Measurements from ENCODE around the gene DRD5.
"Not testable (repeated sequence)": the region's sequence is repeated elsewhere in the genome, so short reads cannot be mapped to it uniquely, and the experiment has no call there.

The DRD5 gene

GRCh38 chr4:9781343-9782135 lies at the start of gene DRD5:
Gene DRD5 (plus strand): TSS chr4:9781634. CDS start chr4:9782030, 396 bp downstream.
- DNase-seq (ENCODE audit: low read depth), result no peak

- DNase-seq (ENCODE audit: low read depth), result not testable (repeated sequence)
These were observed 49.2 kb upstream of the DRD5 start for GRCh38 chr4:9732256-9732655.

DNA sequence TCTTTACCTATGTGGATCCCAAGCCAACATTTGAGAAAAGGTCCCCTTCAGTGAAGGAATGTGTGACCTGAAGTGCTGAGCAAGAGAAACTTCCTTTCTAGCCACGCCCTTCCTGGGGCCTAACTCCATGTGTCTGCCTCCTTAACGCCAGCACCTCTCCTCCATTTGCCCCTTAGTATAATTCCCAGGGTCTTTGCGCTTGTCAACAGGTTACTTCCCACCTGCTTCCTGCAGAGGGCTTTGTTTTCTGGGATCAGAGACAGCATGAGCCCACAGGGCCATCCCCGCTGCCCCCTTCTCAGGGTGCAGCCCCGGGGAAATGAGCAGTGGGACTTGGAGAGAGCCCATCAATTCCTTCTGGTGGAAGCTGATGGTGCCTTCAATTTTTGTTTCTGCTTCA lies 45.9 kb upstream of the DRD5 start:
- no peak for DNase-seq (ENCODE audit: low read depth)

DNA sequence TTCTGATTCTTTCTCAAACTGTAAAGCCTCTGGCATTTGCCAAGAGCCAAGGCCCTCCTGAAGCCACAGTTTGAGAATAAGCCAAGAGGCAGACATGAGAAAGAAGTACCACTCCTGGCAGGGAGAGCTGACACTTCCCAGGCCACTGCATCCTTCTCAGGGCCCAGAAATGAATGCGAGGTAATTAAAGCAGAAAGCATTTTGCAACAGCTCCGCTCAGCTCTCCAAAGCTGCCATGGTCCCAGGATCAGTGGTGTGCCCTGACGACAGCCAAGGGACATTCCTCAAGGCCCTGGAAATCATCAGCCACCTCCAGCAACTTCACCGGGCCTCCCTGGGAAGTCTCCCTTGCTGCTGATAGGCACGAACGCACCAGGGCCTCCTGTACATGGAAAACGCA lies 44.2 kb upstream of the DRD5 start:
- not testable (repeated sequence) for DNase-seq (ENCODE audit: low read depth)

- not testable (repeated sequence) for DNase-seq (ENCODE audit: low read depth)
These were observed 37.6 kb upstream of the DRD5 start for GRCh38 chr4:9743789-9744188.

GRCh38 chr4:9745782-9746181 lies 35.7 kb upstream of the DRD5 start:
- no peak for DNase-seq (ENCODE audit: low read depth)

GRCh38 chr4:9758641-9759317 lies 22.7 kb upstream of the DRD5 start:
- DNase-seq (ENCODE audit: low read depth), result no peak

DNA sequence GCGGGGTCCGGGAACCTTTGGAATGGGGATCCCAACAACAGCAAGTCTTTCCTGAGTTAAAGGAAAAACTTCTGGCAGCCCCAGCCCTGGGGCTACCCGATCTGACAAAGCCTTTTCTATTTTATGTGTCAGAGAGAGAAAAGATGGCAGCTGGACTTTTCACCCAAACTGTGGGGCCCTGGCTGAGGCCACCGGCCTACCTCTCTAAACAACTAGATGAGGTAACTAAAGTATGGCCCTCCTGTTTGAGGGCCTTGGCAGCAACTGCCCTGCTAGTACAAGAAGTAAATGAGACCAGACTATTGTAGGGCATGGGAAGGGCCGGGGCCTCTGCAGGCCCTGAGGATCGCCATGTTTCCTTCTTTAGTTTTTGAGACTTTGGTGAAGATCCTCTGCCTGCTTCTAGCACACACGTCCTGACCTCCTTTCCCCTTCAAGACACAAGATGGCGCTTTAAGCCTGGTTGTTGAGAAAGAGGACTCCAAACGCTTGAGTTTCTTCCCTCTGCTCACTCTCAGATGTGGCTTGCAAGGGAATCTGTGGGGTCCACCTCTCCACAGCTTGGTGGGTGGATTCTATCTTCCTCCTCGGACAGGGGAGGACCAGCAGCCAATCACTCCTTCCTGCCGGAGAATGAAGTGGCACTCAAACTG lies 18.5 kb upstream of the DRD5 start:
- DNase-seq (ENCODE audit: low read depth), result no peak

GRCh38 chr4:9764155-9764696 lies 17.2 kb upstream of the DRD5 start:
- no peak for DNase-seq (ENCODE audit: low read depth)

DNA sequence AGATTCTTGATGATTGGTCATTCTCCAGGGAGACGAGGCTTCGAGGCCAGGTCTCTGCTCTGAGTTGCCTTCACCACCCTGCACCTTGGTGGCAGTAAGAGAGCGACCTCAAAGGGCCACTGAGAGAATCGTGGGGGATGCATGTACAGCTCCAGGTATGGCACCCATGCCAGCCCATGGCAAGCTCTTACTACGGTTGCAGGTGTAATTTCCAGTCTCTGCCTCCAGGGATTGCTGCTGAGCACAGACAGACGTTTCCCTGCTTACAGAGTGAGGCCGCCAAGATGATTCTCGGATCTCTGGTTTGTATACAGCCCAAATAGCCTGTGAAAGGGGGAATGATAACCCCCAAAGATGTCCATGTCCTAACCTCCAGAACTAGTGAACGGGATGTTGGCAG lies 16.3 kb upstream of the DRD5 start:
- no peak for DNase-seq (ENCODE audit: low read depth)

DNA sequence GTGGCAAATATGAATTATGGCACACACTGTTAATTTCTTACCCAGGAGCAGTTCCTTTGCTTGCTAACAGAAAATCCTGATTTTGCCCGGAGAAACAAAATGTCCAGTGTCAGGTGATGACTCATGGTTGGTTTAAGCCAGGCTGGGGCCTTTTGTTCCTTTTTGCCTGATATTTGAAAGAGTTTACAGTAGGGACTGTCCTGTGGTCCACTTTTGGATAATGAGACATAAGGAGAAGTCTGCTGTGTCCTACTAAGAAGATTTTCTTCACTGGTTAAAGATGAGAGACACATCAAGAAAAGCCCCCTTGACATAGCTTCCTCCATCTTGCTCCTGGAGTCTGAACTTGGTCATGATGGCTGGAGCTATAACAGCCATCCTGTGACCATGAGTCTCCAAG lies 12.1 kb upstream of the DRD5 start:
- DNase-seq (ENCODE audit: low read depth), result no peak

DNA sequence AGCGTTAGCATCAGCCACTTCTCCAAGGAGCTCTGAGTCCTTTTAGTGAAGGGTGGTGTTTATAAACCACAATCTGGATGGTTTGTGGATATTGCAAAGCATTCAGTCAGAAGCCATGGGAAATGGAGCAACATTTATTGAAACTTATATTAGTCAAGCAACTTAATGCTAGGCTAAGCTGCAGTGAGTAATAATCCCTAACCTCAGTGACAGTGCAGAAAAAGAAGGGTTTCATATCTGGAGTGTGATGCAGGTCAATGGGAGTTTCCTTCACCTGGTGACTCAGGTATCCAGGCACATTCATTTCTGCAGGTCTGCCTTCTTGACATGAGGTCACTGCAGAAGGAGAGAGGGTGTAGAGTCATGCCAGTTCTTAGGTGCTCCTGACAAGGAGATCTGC lies 10.4 kb upstream of the DRD5 start:
- DNase-seq (ENCODE audit: low read depth), result no peak

DNA sequence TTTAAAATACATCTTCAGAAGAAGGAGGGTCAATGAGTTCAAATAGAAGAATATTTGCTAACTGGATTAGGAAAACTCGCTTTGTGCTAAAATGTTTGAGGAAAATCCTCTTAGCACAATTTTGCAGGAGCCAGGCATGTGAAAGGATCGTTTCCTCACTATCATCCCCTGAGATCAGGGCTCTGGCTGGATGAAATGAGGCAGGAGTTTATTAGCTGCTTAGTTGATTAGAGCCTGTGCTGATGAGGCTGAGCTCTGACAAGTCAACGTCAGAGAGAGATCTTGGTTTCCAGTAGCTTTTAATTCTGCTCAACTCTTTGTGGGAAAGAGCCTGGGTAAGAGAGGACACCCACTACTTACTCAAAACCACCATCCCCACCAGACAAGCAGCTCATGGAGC lies 8.0 kb upstream of the DRD5 start:
- DNase-seq (ENCODE audit: low read depth), result no peak

- DNase-seq (ENCODE audit: low read depth), result no peak
These were observed 652 bp downstream of the DRD5 start for GRCh38 chr4:9782136-9782436.

DNA sequence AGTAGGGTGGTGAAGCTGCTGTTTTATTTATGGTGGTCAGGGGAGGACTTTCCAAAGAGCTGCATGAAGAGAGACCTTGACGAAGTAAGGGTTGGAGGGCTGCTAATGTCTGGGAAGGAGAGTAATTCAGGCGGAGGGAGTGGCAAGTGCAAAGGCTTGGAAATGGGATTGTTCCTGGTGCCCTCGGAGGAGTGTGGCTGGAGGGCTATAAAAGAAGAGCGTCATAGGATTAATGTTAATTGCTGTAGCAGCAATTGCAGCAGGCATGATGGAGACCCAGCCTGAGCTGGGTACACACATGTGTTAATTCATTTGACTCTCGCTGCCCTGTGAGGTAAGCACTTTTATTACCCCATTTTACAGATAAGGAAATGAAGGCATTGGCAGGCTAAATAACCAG lies 4.5 kb downstream of the DRD5 start:
- not testable (repeated sequence) for DNase-seq (ENCODE audit: low read depth)

GRCh38 chr4:9792381-9792780 lies 10.9 kb downstream of the DRD5 start:
- no peak for DNase-seq (ENCODE audit: low read depth)

DNA sequence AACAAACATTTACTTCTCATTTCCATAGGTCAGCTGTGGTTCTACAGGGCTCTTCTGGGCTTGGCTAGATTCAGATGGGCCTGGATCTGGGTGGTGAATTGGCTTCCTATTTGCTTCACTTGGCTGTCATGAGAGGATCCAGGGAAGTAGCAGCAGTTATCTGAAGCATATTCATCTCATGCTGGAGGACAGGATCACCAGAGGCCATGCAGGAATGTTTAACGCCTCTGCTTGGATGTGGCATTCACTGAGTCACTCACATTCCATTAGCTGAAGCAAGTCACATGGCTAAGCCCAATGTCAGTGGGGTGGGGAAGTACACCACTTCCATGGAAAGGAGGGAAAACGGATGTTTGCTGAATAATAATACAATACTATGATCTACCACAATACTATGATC lies 15.2 kb downstream of the DRD5 start:
- DNase-seq (ENCODE audit: low read depth), result not testable (repeated sequence)

- no peak for DNase-seq (ENCODE audit: low read depth)
These were observed 19.4 kb downstream of the DRD5 start for GRCh38 chr4:9800848-9801247.

- DNase-seq (ENCODE audit: low read depth), result no peak
These were observed 23.5 kb downstream of the DRD5 start for GRCh38 chr4:9804918-9805317.

- DNase-seq (ENCODE audit: low read depth), result no peak
These were observed 26.6 kb downstream of the DRD5 start for GRCh38 chr4:9808077-9808476.

DNA sequence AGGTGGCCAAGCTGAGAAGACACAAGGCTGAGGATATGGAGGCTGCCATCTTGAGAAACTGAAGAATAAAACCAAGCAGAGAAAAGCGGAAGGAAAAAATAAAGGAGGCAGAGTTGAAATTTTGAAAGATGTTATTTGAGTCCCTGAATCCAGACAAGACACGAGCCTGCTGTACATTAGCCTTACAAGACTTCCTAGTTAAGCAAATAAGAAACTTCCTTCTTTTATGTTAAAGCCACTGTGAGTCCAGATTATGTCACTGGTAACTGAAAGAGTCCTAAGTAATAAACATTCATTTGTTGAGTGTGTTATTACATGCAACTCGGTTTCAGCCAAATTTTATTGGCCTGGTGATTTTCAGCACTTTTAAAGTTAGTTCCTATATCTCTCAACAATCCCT lies 30.4 kb downstream of the DRD5 start:
- no peak for DNase-seq (ENCODE audit: low read depth)

- no peak for DNase-seq (ENCODE audit: low read depth)
These were observed 31.3 kb downstream of the DRD5 start for GRCh38 chr4:9812501-9813340.

All from activated T-cell treated with anti-CD3 and anti-CD28 coated beads for 1 hour (primary cell).